ENCODE measurements around the gene SOX6.

- TF ChIP-seq CTCF (conservative IDR thresholded peaks at IDR 0.05; ENCODE audit: low read length), result no peak
- TF ChIP-seq EZH2phosphoT487 (IDR thresholded peaks at IDR 0.05; ENCODE audit: borderline replicate concordance), result no peak
Measured at GRCh38 chr11:16278979-16279378, 77.4 kb downstream of the SOX6 start.

Data from Loucy (cell line).